NCI-H2081 (cell line): ENCODE measurements around the gene FOXJ3.
"Not testable (repeated sequence)": the region's sequence is repeated elsewhere in the genome, so short reads cannot be mapped to it uniquely, and the experiment has no call there.

Experiments used
- DNase-seq, 2 experiments: peaks; one replicate each; lab custom pipeline; 2025; lab: John Stamatoyannopoulos, UW

The FOXJ3 gene

GRCh38 chr1:42251042-42251441 is 84.0 kb downstream of the FOXJ3 start:
- DNase-seq: no peak

GRCh38 chr1:42250164-42250563 is 84.9 kb downstream of the FOXJ3 start:
- no peak for DNase-seq

- no peak for DNase-seq
These were observed 93.9 kb downstream of the FOXJ3 start for GRCh38 chr1:42240966-42241755.

GRCh38 chr1:42239555-42239954 is 95.5 kb downstream of the FOXJ3 start:
- DNase-seq: no peak

GRCh38 chr1:42239041-42239440 is 96.0 kb downstream of the FOXJ3 start:
- DNase-seq: no peak

GRCh38 chr1:42231253-42231652 is 103.8 kb downstream of the FOXJ3 start:
- no peak for DNase-seq

- no peak for DNase-seq
These were observed 106.1 kb downstream of the FOXJ3 start for GRCh38 chr1:42228938-42229337.

- no peak for DNase-seq
These were observed 112.0 kb downstream of the FOXJ3 start for GRCh38 chr1:42223036-42223435.

GRCh38 chr1:42221952-42222606 is 113.0 kb downstream of the FOXJ3 start:
- no peak for DNase-seq

- DNase-seq: no peak
These were observed 113.6 kb downstream of the FOXJ3 start for GRCh38 chr1:42221456-42221855.

- no peak for DNase-seq
These were observed 115.4 kb downstream of the FOXJ3 start for GRCh38 chr1:42219627-42220026.

GRCh38 chr1:42214447-42214871 is 120.6 kb downstream of the FOXJ3 start:
- DNase-seq: peak in 1 of 2 experiments; percentile 59

GRCh38 chr1:42211224-42211623 is 123.8 kb downstream of the FOXJ3 start:
- no peak for DNase-seq

GRCh38 chr1:42210421-42211133 is 124.5 kb downstream of the FOXJ3 start:
- DNase-seq: no peak

- no peak for DNase-seq
These were observed 125.3 kb downstream of the FOXJ3 start for GRCh38 chr1:42209526-42210251.

GRCh38 chr1:42206930-42207329 is 128.1 kb downstream of the FOXJ3 start:
- not testable (repeated sequence) for DNase-seq

- no peak for DNase-seq
These were observed 128.9 kb downstream of the FOXJ3 start for GRCh38 chr1:42206164-42206563.

- DNase-seq: no peak
These were observed 133.0 kb downstream of the FOXJ3 start for GRCh38 chr1:42201986-42202385.

- DNase-seq: no peak
These were observed 136.8 kb downstream of the FOXJ3 start for GRCh38 chr1:42198251-42198650.

- DNase-seq: no peak
These were observed 139.2 kb downstream of the FOXJ3 start for GRCh38 chr1:42195841-42196240.

GRCh38 chr1:42192106-42192505 is 142.9 kb downstream of the FOXJ3 start:
- DNase-seq: no peak

- no peak for DNase-seq
These were observed 143.7 kb downstream of the FOXJ3 start for GRCh38 chr1:42191319-42191718.
